ENCODE measurements around the gene ITPKB. TPM values are rescaled to one million over a fixed set of nuclear protein-coding genes. Genes with fewer than 3 reads are reported as not detected.

Gene ITPKB
- total RNA-seq, 2 experiments from 2014 or later, result 40.3 to 40.9 TPM

- Mint-ChIP-seq H3K27me3 (ENCODE audit: low read depth) (no peaks in the 10 kb centered on the region), H3K27ac (no peak overlapping the region), H3K4me3 (no peak overlapping the region), H3K9me3 (peaks cover 1% of the 10 kb centered on the region), H3K4me1 (ENCODE audit: low read depth) (no peaks in the 10 kb centered on the region), H3K36me3 (ENCODE audit: low read depth) (no peaks in the 10 kb centered on the region)
- intact Hi-C loops (cut with micrococcal nuclease), result no loop called here
- DNase-seq, result no peak
- CTCF ChIA-PET, result no interaction called here
These were observed 141.2 kb downstream of the ITPKB start for GRCh38 chr1:226597616-226598454.

- intact Hi-C loops (cut with micrococcal nuclease), result no loop called here
- CTCF ChIA-PET, result no interaction called here
- peaks cover 1% of the 10 kb centered on the region for H3K9me3 Mint-ChIP-seq
These were observed 142.4 kb downstream of the ITPKB start for GRCh38 chr1:226596531-226597165.

GRCh38 chr1:226593541-226593940, 145.5 kb downstream of the ITPKB start:
- intact Hi-C loops (cut with micrococcal nuclease), result no loop called here
- H3K9me3 Mint-ChIP-seq, result peaks cover 1% of the 10 kb centered on the region
- no peaks in the 10 kb centered on the region for H3K36me3 Mint-ChIP-seq (ENCODE audit: low read depth)
- DNase-seq, result no peak
- no peak overlapping the region for H3K4me3 Mint-ChIP-seq
- CTCF ChIA-PET, result interaction anchor here (0.5 to 1.4 kb wide), 2 partner anchors 15 to 198 kb away, joined by 4 to 5 read pairs; no protein-coding TSS in a partner anchor
- H3K4me1 Mint-ChIP-seq (ENCODE audit: low read depth), result no peaks in the 10 kb centered on the region
- H3K27me3 Mint-ChIP-seq (ENCODE audit: low read depth), result no peaks in the 10 kb centered on the region
- no peak overlapping the region for H3K27ac Mint-ChIP-seq

More at GRCh38 chr1:226596531-226597165, 142.4 kb downstream of the ITPKB start:
- DNase-seq, result no peak
- Mint-ChIP-seq H3K27ac (no peak overlapping the region), H3K4me3 (no peak overlapping the region), H3K4me1 (ENCODE audit: low read depth) (no peaks in the 10 kb centered on the region), H3K27me3 (ENCODE audit: low read depth) (no peaks in the 10 kb centered on the region), H3K36me3 (ENCODE audit: low read depth) (no peaks in the 10 kb centered on the region)

- Mint-ChIP-seq H3K9me3 (peaks cover 1% of the 10 kb centered on the region), H3K36me3 (ENCODE audit: low read depth) (no peaks in the 10 kb centered on the region), H3K27ac (no peak overlapping the region), H3K4me1 (ENCODE audit: low read depth) (no peaks in the 10 kb centered on the region), H3K4me3 (no peak overlapping the region), H3K27me3 (ENCODE audit: low read depth) (no peaks in the 10 kb centered on the region)
- CTCF ChIA-PET, result interaction anchor here (0.6 kb wide), 1 partner anchor 32 kb away, joined by 3 read pairs; no protein-coding TSS in a partner anchor
- no peak for DNase-seq
- intact Hi-C loops (cut with micrococcal nuclease), result no loop called here
These were observed 148.5 kb downstream of the ITPKB start for GRCh38 chr1:226590614-226591013.

GRCh38 chr1:226589008-226589733, 149.9 kb downstream of the ITPKB start:
- H3K9me3 Mint-ChIP-seq, result no peaks in the 10 kb centered on the region
- DNase-seq, result no peak
- no peak overlapping the region for H3K27ac Mint-ChIP-seq
- CTCF ChIA-PET, result interaction anchor here (0.7 kb wide), 1 partner anchor 19 kb away, joined by 3 read pairs; no protein-coding TSS in a partner anchor
- no peak overlapping the region for H3K4me3 Mint-ChIP-seq
- intact Hi-C loops (cut with micrococcal nuclease), result no loop called here
- H3K27me3 Mint-ChIP-seq (ENCODE audit: low read depth), result no peaks in the 10 kb centered on the region
- H3K36me3 Mint-ChIP-seq (ENCODE audit: low read depth), result no peaks in the 10 kb centered on the region
- H3K4me1 Mint-ChIP-seq (ENCODE audit: low read depth), result no peaks in the 10 kb centered on the region

- H3K36me3 Mint-ChIP-seq (ENCODE audit: low read depth), result no peaks in the 10 kb centered on the region
- no peak overlapping the region for H3K4me3 Mint-ChIP-seq
- DNase-seq, result no peak
- H3K27ac Mint-ChIP-seq, result no peak overlapping the region
- intact Hi-C loops (cut with micrococcal nuclease), result no loop called here
- CTCF ChIA-PET, result no interaction called here
- H3K27me3 Mint-ChIP-seq (ENCODE audit: low read depth), result no peaks in the 10 kb centered on the region
- H3K9me3 Mint-ChIP-seq, result no peaks in the 10 kb centered on the region
- H3K4me1 Mint-ChIP-seq (ENCODE audit: low read depth), result no peaks in the 10 kb centered on the region
These were observed 150.6 kb downstream of the ITPKB start for GRCh38 chr1:226588484-226588883.

- Mint-ChIP-seq H3K4me3 (no peak overlapping the region), H3K27me3 (ENCODE audit: low read depth) (no peaks in the 10 kb centered on the region), H3K4me1 (ENCODE audit: low read depth) (no peaks in the 10 kb centered on the region), H3K36me3 (ENCODE audit: low read depth) (no peaks in the 10 kb centered on the region), H3K27ac (no peak overlapping the region), H3K9me3 (no peaks in the 10 kb centered on the region)
- intact Hi-C loops (cut with micrococcal nuclease), result no loop called here
- CTCF ChIA-PET, result no interaction called here
- no peak for DNase-seq
These were observed 152.2 kb downstream of the ITPKB start for GRCh38 chr1:226586650-226587422.

- Mint-ChIP-seq H3K27ac (no peak overlapping the region), H3K36me3 (ENCODE audit: low read depth) (no peaks in the 10 kb centered on the region), H3K4me1 (ENCODE audit: low read depth) (no peaks in the 10 kb centered on the region), H3K4me3 (no peak overlapping the region), H3K27me3 (ENCODE audit: low read depth) (no peaks in the 10 kb centered on the region), H3K9me3 (no peaks in the 10 kb centered on the region)
- CTCF ChIA-PET, result interaction anchor here (1.5 kb wide), 1 partner anchor 20 kb away, joined by 4 read pairs; no protein-coding TSS in a partner anchor
- no peak for DNase-seq
- intact Hi-C loops (cut with micrococcal nuclease), result no loop called here
These were observed 153.0 kb downstream of the ITPKB start for GRCh38 chr1:226586116-226586515.

GRCh38 chr1:226584164-226584563, 154.9 kb downstream of the ITPKB start:
- H3K4me3 Mint-ChIP-seq, result no peak overlapping the region
- CTCF ChIA-PET, result interaction anchor here (0.5 to 2.1 kb wide), 2 partner anchors 23 to 24 kb away, joined by 3 to 5 read pairs; no protein-coding TSS in a partner anchor
- H3K27ac Mint-ChIP-seq, result no peak overlapping the region
- H3K9me3 Mint-ChIP-seq, result no peaks in the 10 kb centered on the region
- intact Hi-C loops (cut with micrococcal nuclease), result no loop called here
- no peaks in the 10 kb centered on the region for H3K36me3 Mint-ChIP-seq (ENCODE audit: low read depth)
- DNase-seq, result no peak
- H3K27me3 Mint-ChIP-seq (ENCODE audit: low read depth), result no peaks in the 10 kb centered on the region
- H3K4me1 Mint-ChIP-seq (ENCODE audit: low read depth), result no peaks in the 10 kb centered on the region

GRCh38 chr1:226582966-226583365, 156.1 kb downstream of the ITPKB start:
- Mint-ChIP-seq H3K4me3 (no peak overlapping the region), H3K9me3 (no peaks in the 10 kb centered on the region), H3K27me3 (ENCODE audit: low read depth) (no peaks in the 10 kb centered on the region), H3K4me1 (ENCODE audit: low read depth) (no peaks in the 10 kb centered on the region), H3K27ac (no peak overlapping the region), H3K36me3 (ENCODE audit: low read depth) (no peaks in the 10 kb centered on the region)
- intact Hi-C loops (cut with micrococcal nuclease), result no loop called here
- DNase-seq, result no peak
- CTCF ChIA-PET, result interaction anchor here (1.6 to 2.1 kb wide), 2 partner anchors 26 to 36 kb away, joined by 5 to 6 read pairs; no protein-coding TSS in a partner anchor
